Esophagus squamous epithelium (tissue), 5 donors: ENCODE data around the gene TANGO2. TPM values are rescaled to one million over a fixed set of nuclear protein-coding genes. Genes with fewer than 3 reads are reported as not detected.

Experiments
- DNase-seq: peaks from one replicate; lab custom pipeline; 2025; lab: John Stamatoyannopoulos, UW
- H3K27ac ChIP-seq, 4 donors: fragments of 200-600 bp; sonication (generic); one replicate each; pipeline ENCODE4 v1.5.1; 2016 to 2019; ENCODE audit warnings: mild to moderate bottlenecking in 1 of 4
- H3K27me3 ChIP-seq, 4 donors: fragments of 200-600 bp; sonication (generic); 1 replicate in 3 of 4; 2 replicates in 1 of 4; pipeline versions ENCODE4 v1.5.1 to v1.6.0; 2017 to 2021; ENCODE audit warnings: antibody characterized with exemption in 1 of 4
- H3K36me3 ChIP-seq, 3 donors: fragments of 200-600 bp; sonication (generic); one replicate each; pipeline ENCODE4 v1.5.1; 2016 to 2019
- H3K4me1 ChIP-seq, 3 donors: fragments of 200-600 bp; sonication (generic); one replicate each; pipeline ENCODE4 v1.5.1; 2017 to 2019
- H3K4me3 ChIP-seq, 4 donors: fragments of 200-600 bp; sonication (generic); 1 replicate in 3 of 4; 2 replicates in 1 of 4; pipeline ENCODE4 v1.5.1; 2016 to 2019; ENCODE audit warnings: mild to moderate bottlenecking in 2 of 4, moderate library complexity in 1 of 4
- H3K9me3 ChIP-seq, 3 donors: fragments of 200-600 bp; sonication (generic); one replicate each; pipeline ENCODE4 v1.5.1; 2016 to 2019
- POLR2A ChIP-seq, 4 donors: fragments of 450-650 bp; IDR thresholded peaks; one replicate each; pipeline ENCODE4 v1.6.1; 2017; ENCODE audit warnings: antibody characterized with exemption in 4 of 4, mild to moderate bottlenecking in 4 of 4, moderate library complexity in 3 of 4
- WGBS, 2 donors: methylation state at CpG; one replicate each; pipeline ENCODE4 v1.1.5; 2018; 5-methylcytosine and 5-hydroxymethylcytosine counted together
- intact Hi-C: fragments of 100-400 bp; cut with DNase I; formaldehyde crosslinking; loops from one replicate; pipeline ENCODE4 v1.15.0; 2022
- total RNA-seq, 4 donors: library from RNA; depleted of rRNA; stranded (reverse); fragments of >200 nt; gene quantifications; one replicate each; pipeline ENCODE4 v1.1.0, GENCODE V29; 2016
- TF ChIP-seq, protein P1 (sequence below), 6 experiments: fragments of 450-650 bp in 4 of 6; fragments of 200-600 bp in 2 of 6; sonication (generic) in 2 of 6; IDR thresholded peaks; one replicate each; pipeline ENCODE4 v1.5.1; 2016 to 2019; ENCODE audit warnings: antibody characterized with exemption in 6 of 6, mild to moderate bottlenecking in 4 of 6, moderate library complexity in 4 of 6
- donor health status: DM: yes; HTN: yes; CAD: no.

TANGO2 gene
- total RNA-seq, 4 donors from 2014 or later, result 14.0 to 28.2 (median 17.6) TPM

DNA sequence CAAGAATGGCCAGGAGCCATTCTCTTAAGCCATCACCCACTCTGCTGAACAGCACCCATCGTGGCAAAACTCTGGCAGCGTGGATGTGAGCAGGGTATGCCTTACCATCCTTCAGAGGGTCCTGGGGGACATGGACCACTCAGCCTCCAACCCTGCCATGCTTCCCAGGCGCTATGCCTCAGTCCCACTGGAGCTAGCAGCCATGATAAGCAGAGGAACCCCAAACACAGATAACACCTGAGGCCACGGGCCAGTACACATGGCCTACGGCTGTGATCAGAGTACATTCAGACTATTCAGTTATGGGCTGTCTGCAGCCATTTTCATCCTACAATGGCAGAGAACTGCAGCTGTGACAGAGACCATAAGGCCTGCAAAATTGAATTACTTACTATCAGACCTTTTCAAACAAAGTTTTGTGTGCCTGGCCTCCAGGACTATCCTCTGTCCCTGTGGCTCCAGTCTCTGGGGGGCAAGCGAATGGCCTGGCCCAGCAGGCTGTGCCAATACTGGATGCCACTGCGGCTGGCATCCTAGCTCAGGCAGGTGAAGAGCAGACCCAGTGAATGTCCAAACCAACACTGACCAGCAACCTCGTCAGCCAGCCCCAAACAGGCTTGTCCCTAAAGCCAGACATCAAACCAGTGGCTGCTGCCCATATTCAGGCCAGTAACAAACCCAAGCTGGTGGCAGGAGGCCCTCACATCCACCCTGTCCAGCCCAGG lies 11.2 kb upstream of the TANGO2 start:
- intact Hi-C loops, result no loop called here
- peaks cover 0 to 2% (median 0%) of the 10 kb centered on the region in 4 donors for H3K27me3 ChIP-seq
- TF ChIP-seq POLR2A (IDR thresholded peaks at IDR 0.05), result no peak
- TF ChIP-seq, protein P1, sequence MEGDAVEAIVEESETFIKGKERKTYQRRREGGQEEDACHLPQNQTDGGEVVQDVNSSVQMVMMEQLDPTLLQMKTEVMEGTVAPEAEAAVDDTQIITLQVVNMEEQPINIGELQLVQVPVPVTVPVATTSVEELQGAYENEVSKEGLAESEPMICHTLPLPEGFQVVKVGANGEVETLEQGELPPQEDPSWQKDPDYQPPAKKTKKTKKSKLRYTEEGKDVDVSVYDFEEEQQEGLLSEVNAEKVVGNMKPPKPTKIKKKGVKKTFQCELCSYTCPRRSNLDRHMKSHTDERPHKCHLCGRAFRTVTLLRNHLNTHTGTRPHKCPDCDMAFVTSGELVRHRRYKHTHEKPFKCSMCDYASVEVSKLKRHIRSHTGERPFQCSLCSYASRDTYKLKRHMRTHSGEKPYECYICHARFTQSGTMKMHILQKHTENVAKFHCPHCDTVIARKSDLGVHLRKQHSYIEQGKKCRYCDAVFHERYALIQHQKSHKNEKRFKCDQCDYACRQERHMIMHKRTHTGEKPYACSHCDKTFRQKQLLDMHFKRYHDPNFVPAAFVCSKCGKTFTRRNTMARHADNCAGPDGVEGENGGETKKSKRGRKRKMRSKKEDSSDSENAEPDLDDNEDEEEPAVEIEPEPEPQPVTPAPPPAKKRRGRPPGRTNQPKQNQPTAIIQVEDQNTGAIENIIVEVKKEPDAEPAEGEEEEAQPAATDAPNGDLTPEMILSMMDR (IDR thresholded peaks at IDR 0.05), result no peak
- H3K36me3 ChIP-seq, result no peaks in the 10 kb centered on the region
- H3K4me3 ChIP-seq, result no peak overlapping the region
- H3K4me1 ChIP-seq, result peaks cover 0 to 14% (median 0%) of the 10 kb centered on the region in 3 donors
- WGBS, 2 donors, result 90 to 100% methylated on average over 3 to 4 of the region's 8 CpGs
- H3K9me3 ChIP-seq, result no peaks in the 10 kb centered on the region
- H3K27ac ChIP-seq, result no peak overlapping the region
- no peak for DNase-seq

DNA sequence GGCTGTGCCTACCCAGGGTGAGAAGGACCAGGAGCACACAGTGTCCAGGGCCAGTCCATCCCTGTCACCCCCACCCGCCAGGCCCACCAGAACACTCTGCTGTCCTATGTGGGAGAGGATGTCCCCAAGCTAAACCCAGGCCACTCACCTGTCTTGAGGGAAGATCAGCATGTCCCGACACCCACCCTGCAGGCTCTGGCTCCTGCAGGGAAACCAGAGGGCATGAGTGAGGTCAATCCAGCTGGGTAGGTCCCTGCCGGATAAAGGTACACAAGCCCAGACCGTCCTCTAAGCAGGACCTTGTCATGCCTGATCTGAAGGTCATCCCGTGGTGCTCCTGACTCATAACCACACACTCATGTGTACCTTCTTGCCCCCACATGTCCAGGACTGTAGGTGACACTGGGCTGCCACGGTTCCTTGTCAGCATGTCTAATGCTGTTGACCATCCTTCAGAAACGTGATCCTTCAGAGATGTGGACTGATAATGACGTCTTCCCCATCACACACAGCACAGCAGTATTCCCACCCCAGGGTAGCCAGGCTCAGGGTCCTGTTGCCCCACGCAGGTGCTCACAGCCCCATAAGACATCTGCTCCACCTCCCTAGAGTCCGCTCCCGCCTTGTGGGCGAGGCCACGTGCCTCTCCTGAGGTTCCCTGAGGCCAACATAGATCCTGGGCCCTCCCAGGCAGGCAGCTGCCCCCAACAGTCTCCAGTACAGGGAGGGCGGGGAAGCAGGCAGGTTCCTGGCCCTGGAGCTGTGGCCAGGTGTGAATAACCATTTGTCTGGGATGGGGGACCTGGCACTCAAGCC lies 10.4 kb upstream of the TANGO2 start:
- H3K36me3 ChIP-seq, result no peaks in the 10 kb centered on the region
- no peak for DNase-seq
- intact Hi-C loops, result no loop called here
- peaks cover 0 to 20% (median 0%) of the 10 kb centered on the region in 3 donors for H3K4me1 ChIP-seq
- 41 to 58% methylated on average over 4 to 9 of the region's 14 CpGs for WGBS, 2 donors
- no peak overlapping the region for H3K4me3 ChIP-seq
- no peaks in the 10 kb centered on the region for H3K9me3 ChIP-seq
- H3K27ac ChIP-seq, result no peak overlapping the region
- peaks cover 0 to 9% (median 0%) of the 10 kb centered on the region in 4 donors for H3K27me3 ChIP-seq
- TF ChIP-seq POLR2A (IDR thresholded peaks at IDR 0.05), result no peak
- TF ChIP-seq, protein P1 (IDR thresholded peaks at IDR 0.05), result no peak

DNA sequence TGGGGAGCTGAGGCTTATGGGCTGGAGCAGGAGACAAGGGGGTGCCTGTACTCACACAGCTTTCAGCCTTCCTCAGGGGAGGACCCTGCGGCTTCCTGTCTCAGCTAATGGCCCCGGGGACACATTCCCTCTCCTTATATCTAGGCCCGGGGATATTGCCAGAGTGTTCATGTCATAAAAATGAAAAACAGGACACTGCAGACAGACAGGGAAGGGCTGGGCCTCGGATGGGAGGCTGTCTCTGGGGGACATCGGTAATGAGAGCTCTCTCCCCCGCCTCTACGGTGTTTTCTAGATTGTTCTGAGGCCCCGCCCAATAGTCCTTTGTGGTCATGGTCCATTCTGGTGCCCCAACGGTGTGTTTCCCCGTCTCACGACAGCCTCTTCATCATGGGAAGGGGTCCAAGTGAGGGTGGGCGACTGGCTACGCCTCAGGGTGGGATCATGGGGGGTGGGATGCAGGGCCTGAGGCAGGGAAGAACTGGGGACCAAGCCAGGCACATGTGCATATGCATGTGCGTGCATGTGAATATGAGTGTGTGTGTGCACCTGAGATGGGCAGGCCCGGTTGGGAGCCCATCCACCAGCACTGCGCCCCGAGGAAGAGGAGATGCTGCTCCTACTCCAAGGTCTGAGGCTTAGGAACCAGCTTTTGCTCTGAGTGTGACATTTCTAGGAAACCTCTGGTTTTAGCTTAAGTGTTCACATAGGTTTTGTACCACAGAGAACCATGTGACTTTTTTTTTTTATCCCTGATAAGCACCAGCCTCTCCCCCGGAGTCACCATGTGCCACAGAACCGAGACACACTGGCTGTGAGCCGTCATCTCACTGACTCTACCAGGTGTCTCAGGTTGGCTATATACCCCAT lies 9.6 kb upstream of the TANGO2 start:
- Histone ChIP-seq H3K4me3 (no peak overlapping the region), H3K27ac (no peak overlapping the region), H3K4me1 (peaks cover 5 to 29% (median 6%) of the 10 kb centered on the region in 3 donors), H3K36me3 (no peaks in the 10 kb centered on the region), H3K9me3 (no peaks in the 10 kb centered on the region), H3K27me3 (peaks cover 0 to 18% (median 0%) of the 10 kb centered on the region in 4 donors)
- intact Hi-C loops, result no loop called here
- WGBS, 2 donors, result 74 to 80% methylated on average over 7 to 14 of the region's 20 CpGs
- TF ChIP-seq, protein P1 (IDR thresholded peaks at IDR 0.05), result no peak
- TF ChIP-seq POLR2A (IDR thresholded peaks at IDR 0.05), result no peak
- DNase-seq, result no peak

DNA sequence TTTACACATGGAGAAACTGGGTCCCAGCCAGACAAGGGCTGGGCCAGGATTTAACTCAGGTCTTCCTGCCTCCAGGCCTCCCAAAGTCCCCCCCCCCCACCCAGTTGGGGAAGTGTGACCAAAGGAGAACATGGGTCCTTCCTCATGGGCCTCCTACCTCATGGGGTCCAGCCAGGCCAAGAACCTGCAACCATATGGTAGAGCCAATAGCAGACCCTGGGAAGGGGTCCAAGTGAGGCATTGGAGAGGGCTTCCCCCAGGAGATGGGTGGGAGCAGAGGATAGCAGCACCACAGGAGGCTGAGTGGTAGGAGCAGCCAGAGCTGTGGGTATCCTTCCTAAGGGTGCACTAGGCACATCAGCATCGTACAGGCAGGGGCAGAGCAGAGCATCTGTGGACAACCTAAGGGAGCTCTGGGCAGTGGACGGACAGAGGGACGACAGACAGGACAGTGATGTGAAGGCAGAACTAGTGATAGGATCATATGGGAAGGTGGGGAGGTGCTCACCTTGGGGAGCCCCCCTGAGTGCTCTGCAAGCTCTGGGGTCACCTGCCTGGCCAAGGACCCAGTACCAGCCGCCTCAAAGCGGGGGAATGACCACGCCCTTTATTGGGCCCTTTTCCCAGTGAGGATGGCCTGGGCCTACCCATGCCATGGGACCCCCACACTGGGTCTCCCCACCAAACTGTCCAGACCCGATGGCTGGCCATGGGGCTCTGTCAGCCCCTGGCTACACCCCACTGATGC lies 8.7 kb upstream of the TANGO2 start:
- intact Hi-C loops, result no loop called here
- no peaks in the 10 kb centered on the region for H3K9me3 ChIP-seq
- H3K4me3 ChIP-seq, result no peak overlapping the region
- no peak for DNase-seq
- H3K4me1 ChIP-seq, result peaks cover 8 to 33% (median 9%) of the 10 kb centered on the region in 3 donors
- no peaks in the 10 kb centered on the region for H3K36me3 ChIP-seq
- 93 to 100% methylated on average over 2 to 6 of the region's 7 CpGs for WGBS, 2 donors
- TF ChIP-seq, protein P1 (IDR thresholded peaks at IDR 0.05), result no peak
- TF ChIP-seq POLR2A (IDR thresholded peaks at IDR 0.05), result no peak
- H3K27me3 ChIP-seq, result peaks cover 0 to 20% (median 0%) of the 10 kb centered on the region in 4 donors
- H3K27ac ChIP-seq, result no peak overlapping the region
